ENCODE results near the gene NPFFR1. TPM values are rescaled to one million over a fixed set of nuclear protein-coding genes. Genes with fewer than 3 reads are reported as not detected.
A peak's percentile ranks its signal among the peaks of the same experiment; 100 is the strongest.

The NPFFR1 gene
- total RNA-seq, 1 donor from 2014 or later: not detected

DNA sequence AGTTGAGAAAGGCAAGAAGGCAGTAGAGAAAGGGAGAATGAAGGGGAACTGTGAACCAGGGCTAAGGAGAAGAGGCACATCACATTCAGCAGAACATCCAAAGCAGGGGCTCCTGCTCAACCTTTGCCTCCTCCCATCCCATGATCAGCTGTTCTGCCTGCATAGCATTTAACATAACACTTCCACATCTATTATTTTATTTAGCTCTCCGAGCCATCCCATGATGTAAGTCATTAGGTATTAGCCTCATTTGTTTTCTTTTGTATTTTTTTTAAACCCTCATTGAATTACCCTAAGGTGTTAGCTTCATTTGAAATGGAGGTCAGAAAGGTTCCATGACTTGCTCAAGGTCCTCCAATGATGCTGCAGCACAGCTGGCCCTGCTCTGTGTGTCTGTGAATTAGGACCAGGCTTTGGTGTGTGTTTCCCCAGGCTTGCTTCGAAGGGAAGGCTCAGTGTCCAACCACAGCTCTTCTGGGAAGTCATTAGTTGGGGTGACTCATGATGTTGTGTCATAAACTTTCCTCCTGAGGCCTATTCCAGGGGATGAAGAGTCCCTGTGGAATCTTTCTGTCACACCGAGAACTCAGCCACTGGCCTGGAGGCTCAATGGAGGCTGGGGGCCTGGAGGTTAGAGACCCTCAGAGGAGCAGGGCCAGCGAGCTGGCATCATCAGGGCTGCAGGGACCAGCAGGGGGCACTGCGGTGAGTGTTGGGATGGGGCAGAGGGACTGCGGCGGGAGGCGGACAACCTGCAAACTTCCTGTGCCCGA is 16.5 kb downstream of the NPFFR1 start:
- Mint-ChIP-seq H3K36me3 (ENCODE audit: unreplicated experiment) (no peaks in the 10 kb centered on the region), H3K4me1 (ENCODE audit: unreplicated experiment) (peaks cover 20% of the 10 kb centered on the region), H3K4me3 (ENCODE audit: unreplicated experiment) (no peak overlapping the region), H3K27me3 (ENCODE audit: unreplicated experiment) (no peaks in the 10 kb centered on the region), H3K9me3 (ENCODE audit: unreplicated experiment) (no peaks in the 10 kb centered on the region), H3K27ac (ENCODE audit: unreplicated experiment) (peak overlapping the region; percentile 32)
- peak; percentile 32 for TF ChIP-seq CTCF (IDR thresholded peaks at IDR 0.05)
- no peak for DNase-seq (ENCODE audit: extremely low spot score, unreplicated experiment)

- peaks cover 2% of the 10 kb centered on the region for H3K9me3 Mint-ChIP-seq (ENCODE audit: unreplicated experiment)
- H3K4me1 Mint-ChIP-seq (ENCODE audit: unreplicated experiment): peaks cover 20% of the 10 kb centered on the region
- H3K36me3 Mint-ChIP-seq (ENCODE audit: unreplicated experiment): no peaks in the 10 kb centered on the region
- no peak for DNase-seq (ENCODE audit: extremely low spot score, unreplicated experiment)
- no peak overlapping the region for H3K4me3 Mint-ChIP-seq (ENCODE audit: unreplicated experiment)
- no peak for TF ChIP-seq CTCF (IDR thresholded peaks at IDR 0.05)
- peak overlapping the region; percentile 2 for H3K27ac Mint-ChIP-seq (ENCODE audit: unreplicated experiment)
- no peaks in the 10 kb centered on the region for H3K27me3 Mint-ChIP-seq (ENCODE audit: unreplicated experiment)
Observed at GRCh38 chr10:70266701-70267100, 17.1 kb downstream of the NPFFR1 start.

DNA sequence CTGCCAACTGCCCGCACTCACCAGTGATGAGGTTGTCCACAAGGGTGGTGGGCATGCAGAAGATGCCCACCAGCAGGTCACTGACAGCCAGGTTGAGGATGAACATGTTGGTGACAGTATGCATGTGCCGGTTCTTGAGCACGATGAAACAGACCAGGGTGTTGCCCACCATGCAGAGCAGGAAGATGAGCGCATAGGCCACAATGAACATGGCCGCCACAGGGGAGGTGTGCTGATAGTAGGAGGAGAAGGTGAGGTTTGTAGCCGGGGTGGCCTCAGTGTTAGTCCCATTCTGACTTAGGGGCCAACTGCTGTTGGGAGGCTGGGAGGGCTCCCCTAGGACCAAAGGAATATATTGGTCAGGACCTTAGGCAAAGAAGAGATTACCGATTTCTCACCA is 17.7 kb downstream of the NPFFR1 start:
- peaks cover 4% of the 10 kb centered on the region for H3K9me3 Mint-ChIP-seq (ENCODE audit: unreplicated experiment)
- no peak overlapping the region for H3K27ac Mint-ChIP-seq (ENCODE audit: unreplicated experiment)
- no peaks in the 10 kb centered on the region for H3K36me3 Mint-ChIP-seq (ENCODE audit: unreplicated experiment)
- H3K27me3 Mint-ChIP-seq (ENCODE audit: unreplicated experiment): no peaks in the 10 kb centered on the region
- no peak for DNase-seq (ENCODE audit: extremely low spot score, unreplicated experiment)
- H3K4me1 Mint-ChIP-seq (ENCODE audit: unreplicated experiment): peaks cover 20% of the 10 kb centered on the region
- no peak for TF ChIP-seq CTCF (IDR thresholded peaks at IDR 0.05)
- no peak overlapping the region for H3K4me3 Mint-ChIP-seq (ENCODE audit: unreplicated experiment)

GRCh38 chr10:70265032-70265689 is 18.6 kb downstream of the NPFFR1 start:
- H3K4me1 Mint-ChIP-seq (ENCODE audit: unreplicated experiment): peaks cover 20% of the 10 kb centered on the region
- H3K27me3 Mint-ChIP-seq (ENCODE audit: unreplicated experiment): no peaks in the 10 kb centered on the region
- no peak overlapping the region for H3K4me3 Mint-ChIP-seq (ENCODE audit: unreplicated experiment)
- no peaks in the 10 kb centered on the region for H3K36me3 Mint-ChIP-seq (ENCODE audit: unreplicated experiment)
- no peak for TF ChIP-seq CTCF (IDR thresholded peaks at IDR 0.05)
- DNase-seq (ENCODE audit: extremely low spot score, unreplicated experiment): no peak
- no peak overlapping the region for H3K27ac Mint-ChIP-seq (ENCODE audit: unreplicated experiment)
- H3K9me3 Mint-ChIP-seq (ENCODE audit: unreplicated experiment): peaks cover 4% of the 10 kb centered on the region

DNA sequence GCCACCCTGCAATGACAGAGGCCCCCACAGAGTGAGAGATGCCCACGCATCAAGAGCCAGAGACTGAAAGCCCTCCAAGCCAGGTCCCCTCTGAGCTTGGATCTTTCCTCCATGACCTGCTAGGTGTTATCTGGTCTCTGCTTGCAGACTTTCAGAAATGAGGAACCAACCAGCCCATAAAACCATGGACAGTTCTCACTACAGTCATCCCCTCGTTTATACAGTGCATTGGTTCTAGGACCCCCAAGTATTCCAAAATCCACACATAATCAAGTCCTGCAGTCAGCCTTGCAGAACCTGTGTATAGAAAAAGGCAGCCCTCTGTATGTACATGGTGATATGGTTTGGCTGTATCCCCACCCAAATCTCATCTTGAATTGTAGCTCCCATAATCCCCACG is 23.1 kb downstream of the NPFFR1 start:
- no peak overlapping the region for H3K27ac Mint-ChIP-seq (ENCODE audit: unreplicated experiment)
- peaks cover 4% of the 10 kb centered on the region for H3K4me1 Mint-ChIP-seq (ENCODE audit: unreplicated experiment)
- TF ChIP-seq CTCF (IDR thresholded peaks at IDR 0.05): no peak
- H3K27me3 Mint-ChIP-seq (ENCODE audit: unreplicated experiment): no peaks in the 10 kb centered on the region
- peaks cover 4% of the 10 kb centered on the region for H3K9me3 Mint-ChIP-seq (ENCODE audit: unreplicated experiment)
- H3K4me3 Mint-ChIP-seq (ENCODE audit: unreplicated experiment): no peak overlapping the region
- no peak for DNase-seq (ENCODE audit: extremely low spot score, unreplicated experiment)
- H3K36me3 Mint-ChIP-seq (ENCODE audit: unreplicated experiment): no peaks in the 10 kb centered on the region
